ENCODE results near the gene GRID2IP.
"Not testable (repeated sequence)": the region's sequence is repeated elsewhere in the genome, so short reads cannot be mapped to it uniquely, and the experiment has no call there.

DNA sequence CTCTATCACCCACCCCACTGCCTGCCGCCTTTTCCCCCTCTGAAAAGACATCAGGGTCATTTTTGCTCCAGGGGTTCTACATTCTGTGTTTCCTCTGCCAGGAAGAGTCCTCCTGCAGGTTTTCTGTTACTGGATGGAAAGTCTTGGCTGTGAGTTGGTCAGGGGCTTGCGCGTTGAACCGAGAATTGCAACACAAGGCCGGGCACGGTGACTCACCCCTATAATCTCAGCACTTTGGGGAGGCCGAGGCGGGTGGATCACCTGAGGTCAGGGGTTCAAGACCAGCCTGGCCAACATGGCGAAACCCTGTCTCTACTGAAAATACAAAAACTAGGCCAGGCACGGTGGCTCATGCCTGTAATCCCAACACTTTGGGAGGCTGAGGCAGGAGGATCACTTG, 100.7 kb downstream of the GRID2IP start:
- TF ChIP-seq, protein P1, sequence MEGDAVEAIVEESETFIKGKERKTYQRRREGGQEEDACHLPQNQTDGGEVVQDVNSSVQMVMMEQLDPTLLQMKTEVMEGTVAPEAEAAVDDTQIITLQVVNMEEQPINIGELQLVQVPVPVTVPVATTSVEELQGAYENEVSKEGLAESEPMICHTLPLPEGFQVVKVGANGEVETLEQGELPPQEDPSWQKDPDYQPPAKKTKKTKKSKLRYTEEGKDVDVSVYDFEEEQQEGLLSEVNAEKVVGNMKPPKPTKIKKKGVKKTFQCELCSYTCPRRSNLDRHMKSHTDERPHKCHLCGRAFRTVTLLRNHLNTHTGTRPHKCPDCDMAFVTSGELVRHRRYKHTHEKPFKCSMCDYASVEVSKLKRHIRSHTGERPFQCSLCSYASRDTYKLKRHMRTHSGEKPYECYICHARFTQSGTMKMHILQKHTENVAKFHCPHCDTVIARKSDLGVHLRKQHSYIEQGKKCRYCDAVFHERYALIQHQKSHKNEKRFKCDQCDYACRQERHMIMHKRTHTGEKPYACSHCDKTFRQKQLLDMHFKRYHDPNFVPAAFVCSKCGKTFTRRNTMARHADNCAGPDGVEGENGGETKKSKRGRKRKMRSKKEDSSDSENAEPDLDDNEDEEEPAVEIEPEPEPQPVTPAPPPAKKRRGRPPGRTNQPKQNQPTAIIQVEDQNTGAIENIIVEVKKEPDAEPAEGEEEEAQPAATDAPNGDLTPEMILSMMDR (IDR thresholded peaks at IDR 0.05) = not testable (repeated sequence)
- TF ChIP-seq ZFX (IDR thresholded peaks at IDR 0.05; ENCODE audit: borderline replicate concordance) = not testable (repeated sequence)

Data from 22Rv1 (cell line).